ENCODE data around the gene NOTUM.

NOTUM gene

GRCh38 chr17:81962499-81963441 is 1.8 kb upstream of the NOTUM start:
- no peaks in the 10 kb centered on the region for H4K20me1 ChIP-seq (ENCODE audit: control insufficient read depth, insufficient read depth, low read depth, low read length)
- H3K4me3 ChIP-seq (ENCODE audit: low read length) = no peak overlapping the region
- peaks cover 72% of the 10 kb centered on the region for H3K27me3 ChIP-seq (ENCODE audit: control insufficient read depth, low read length)
- TF ChIP-seq CTCF (IDR thresholded peaks at IDR 0.05; ENCODE audit: low read depth, low read length, poor library complexity, severe bottlenecking) (no peak), EZH2phosphoT487 (IDR thresholded peaks at IDR 0.05; ENCODE audit: borderline replicate concordance, low read length) (no peak)
- H3F3A ChIP-seq (ENCODE audit: control insufficient read depth, insufficient read depth) = no peaks in the 10 kb centered on the region
- H3K36me3 ChIP-seq (ENCODE audit: control insufficient read depth, low read length) = no peaks in the 10 kb centered on the region
- H3K79me2 ChIP-seq (ENCODE audit: control insufficient read depth, low read length) = no peaks in the 10 kb centered on the region
- peaks cover 23% of the 10 kb centered on the region for H3K4me1 ChIP-seq (ENCODE audit: control insufficient read depth, low read length)
- no peaks in the 10 kb centered on the region for H3K9me3 ChIP-seq (ENCODE audit: control insufficient read depth, insufficient read depth, low read length)
- no peaks in the 10 kb centered on the region for H3K9me2 ChIP-seq (replicated peaks; ENCODE audit: control insufficient read depth, low read length)
- H3K27ac ChIP-seq (ENCODE audit: low read depth, low read length) = no peak overlapping the region
- no peak overlapping the region for H3K4me2 ChIP-seq (ENCODE audit: low read length)

DNA sequence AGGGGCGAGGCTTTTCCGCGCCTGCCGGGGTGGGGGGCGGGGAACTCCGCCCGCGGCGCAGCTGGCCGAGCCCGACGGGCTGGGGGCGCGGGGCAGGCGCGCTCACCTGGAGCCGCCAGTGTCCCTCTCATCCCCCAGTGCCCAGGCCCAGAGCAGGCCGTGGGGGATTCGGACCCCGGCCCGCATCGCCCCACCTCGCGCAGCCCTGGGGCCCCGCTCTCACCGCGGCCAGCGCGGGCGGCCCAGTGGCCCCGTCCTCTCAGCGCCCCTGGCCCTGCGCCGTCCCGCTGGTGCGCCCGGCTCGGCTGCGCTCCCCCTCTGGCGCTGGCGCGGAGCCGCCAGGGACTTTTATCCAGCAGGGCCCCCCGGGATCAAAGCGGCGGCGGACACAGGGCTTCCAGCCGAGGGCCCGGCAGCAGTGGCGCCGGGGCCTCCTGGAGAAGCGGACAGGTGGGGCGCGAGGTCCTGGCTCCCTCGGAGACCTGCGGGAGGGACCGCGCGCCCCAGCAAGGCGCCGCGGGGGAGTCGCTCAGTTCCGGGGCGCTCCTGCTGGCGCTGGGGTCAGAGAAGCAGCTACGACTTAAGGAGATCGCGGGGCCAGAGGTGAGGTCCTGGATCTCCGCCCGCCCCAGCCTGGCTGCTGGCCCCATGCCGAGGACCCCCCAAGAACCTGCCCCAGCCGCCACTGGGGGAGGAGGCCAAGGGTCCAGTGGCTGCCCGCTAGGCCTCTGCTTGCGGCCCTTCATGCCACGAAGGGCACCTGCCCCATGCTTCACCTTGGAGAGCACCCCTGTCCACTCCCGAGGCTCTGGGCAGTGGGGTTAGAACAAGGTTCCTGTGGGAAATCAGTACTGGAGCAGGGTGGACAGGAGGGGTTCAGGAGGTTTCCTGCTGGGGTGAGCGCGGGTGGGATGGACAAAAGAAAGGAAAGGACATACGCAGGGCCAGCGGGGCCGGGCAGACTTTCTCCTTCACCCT is 823 bp upstream of the NOTUM start:
- no peak overlapping the region for H3K27ac ChIP-seq (ENCODE audit: low read depth, low read length)
- no peaks in the 10 kb centered on the region for H3K36me3 ChIP-seq (ENCODE audit: control insufficient read depth, low read length)
- H3F3A ChIP-seq (ENCODE audit: control insufficient read depth, insufficient read depth) = no peaks in the 10 kb centered on the region
- no peaks in the 10 kb centered on the region for H3K9me3 ChIP-seq (ENCODE audit: control insufficient read depth, insufficient read depth, low read length)
- H4K20me1 ChIP-seq (ENCODE audit: control insufficient read depth, insufficient read depth, low read depth, low read length) = no peaks in the 10 kb centered on the region
- TF ChIP-seq EZH2phosphoT487 (IDR thresholded peaks at IDR 0.05; ENCODE audit: borderline replicate concordance, low read length) = no peak
- TF ChIP-seq CTCF (IDR thresholded peaks at IDR 0.05; ENCODE audit: low read depth, low read length, poor library complexity, severe bottlenecking) = no peak
- peaks cover 14% of the 10 kb centered on the region for H3K4me1 ChIP-seq (ENCODE audit: control insufficient read depth, low read length)
- H3K9me2 ChIP-seq (replicated peaks; ENCODE audit: control insufficient read depth, low read length) = no peaks in the 10 kb centered on the region
- H3K79me2 ChIP-seq (ENCODE audit: control insufficient read depth, low read length) = no peaks in the 10 kb centered on the region
- H3K27me3 ChIP-seq (ENCODE audit: control insufficient read depth, low read length) = peaks cover 64% of the 10 kb centered on the region
- no peak overlapping the region for H3K4me3 ChIP-seq (ENCODE audit: low read length)
- H3K4me2 ChIP-seq (ENCODE audit: low read length) = no peak overlapping the region

GRCh38 chr17:81960130-81960958 is 643 bp downstream of the NOTUM start:
- Histone ChIP-seq H3K4me3 (ENCODE audit: low read length) (peak overlapping the region; percentile 64), H3F3A (ENCODE audit: control insufficient read depth, insufficient read depth) (no peaks in the 10 kb centered on the region), H3K9me3 (ENCODE audit: control insufficient read depth, insufficient read depth, low read length) (no peaks in the 10 kb centered on the region), H3K4me2 (ENCODE audit: low read length) (peak overlapping the region; percentile 71), H3K27ac (ENCODE audit: low read depth, low read length) (no peak overlapping the region), H3K36me3 (ENCODE audit: control insufficient read depth, low read length) (no peaks in the 10 kb centered on the region), H3K27me3 (ENCODE audit: control insufficient read depth, low read length) (peaks cover 52% of the 10 kb centered on the region), H3K79me2 (ENCODE audit: control insufficient read depth, low read length) (no peaks in the 10 kb centered on the region), H3K9me2 (replicated peaks; ENCODE audit: control insufficient read depth, low read length) (no peaks in the 10 kb centered on the region), H4K20me1 (ENCODE audit: control insufficient read depth, insufficient read depth, low read depth, low read length) (no peaks in the 10 kb centered on the region), H3K4me1 (ENCODE audit: control insufficient read depth, low read length) (peaks cover 7% of the 10 kb centered on the region; the same call in 1 of the 2 replicates)
- no peak for TF ChIP-seq EZH2phosphoT487 (IDR thresholded peaks at IDR 0.05; ENCODE audit: borderline replicate concordance, low read length)
- TF ChIP-seq CTCF (IDR thresholded peaks at IDR 0.05; ENCODE audit: low read depth, low read length, poor library complexity, severe bottlenecking) = no peak
